HL-60 (cell line): Measurements from ENCODE around the gene HID1.

Source experiments
- CTCF ChIP-seq: IDR thresholded peaks from one replicate; pipeline ENCODE4 v1.5.1; 2011; ENCODE audit warnings: low read length, control low read depth, inconsistent platforms; ENCODE audit not compliant: insufficient read depth
- GABPA ChIP-seq: IDR thresholded peaks from 2 replicates; pipeline ENCODE4 v1.6.1; 2012; ENCODE audit warnings: low read depth
- POLR2AphosphoS5 ChIP-seq: IDR thresholded peaks from 2 replicates; pipeline ENCODE4 v1.6.1; 2012; ENCODE audit warnings: low read depth
- REST ChIP-seq: IDR thresholded peaks from 2 replicates; pipeline ENCODE4 v1.6.1; 2012; ENCODE audit warnings: low read depth; ENCODE audit not compliant: insufficient replicate concordance
- SPI1 ChIP-seq: IDR thresholded peaks from 2 replicates; pipeline ENCODE4 v1.6.1; 2012; ENCODE audit warnings: low read depth, mild to moderate bottlenecking, borderline replicate concordance

- TF ChIP-seq CTCF (no peak), POLR2AphosphoS5 (no peak), GABPA (no peak), REST (no peak), SPI1 (no peak)
Measured at GRCh38 chr17:74916136-74916850, 56.3 kb downstream of the HID1 start.
